Heart left ventricle (tissue), 13 donors: ENCODE data around the gene ZNF177.

Source experiments
- CTCF ChIP-seq, 12 donors: fragments of 200-600 bp; sonication (generic) in 4 of 12; IDR thresholded peaks; one replicate each; pipeline versions ENCODE4 v1.5.0 to v1.8.0; 2018 to 2022; ENCODE audit warnings: antibody characterized with exemption in 12 of 12, mild to moderate bottlenecking in 5 of 12
- POLR2A ChIP-seq, 2 donors: fragments of 450-650 bp; IDR thresholded peaks; one replicate each; pipeline ENCODE4 v1.6.1; 2017; ENCODE audit warnings: antibody characterized with exemption in 2 of 2, mild to moderate bottlenecking in 2 of 2, moderate library complexity in 2 of 2
- donor health status: ischemic (EF 13 %, LVEDD 7.1; RV severe dilation, severe dysfunction).
- donor health status: DM: no; HTN: yes; CAD: no.
- donor health status: DM: no; HTN: no; CAD: no.
- donor health status: ischemic (EF 25% LVEDD 6.9; RV normal size, moderate dysfunction).
- donor health status: ischemic (EF 25% LVEDD 5.7; RV mildly dilated, moderate dysfunction).
- donor health status: ischemic (EF 35%, LVEDD 5.7; RV mildly dilated, moderate dysfunction).
- donor health status: nonischemic (EF 11% LVEDD 7.7; RV severe dilation, severe dysfunction).
- donor health status: DM: yes; HTN: yes; CAD: no.
- donor health status: PGD.
- donor health status: ischemic (EF 29% LVEDD 5.4; RV normal size, mild dysfunction).
- donor health status: nonischemic (EF 23%, LVEDD 6.1; RV moderate dilation, normal function).

DNA sequence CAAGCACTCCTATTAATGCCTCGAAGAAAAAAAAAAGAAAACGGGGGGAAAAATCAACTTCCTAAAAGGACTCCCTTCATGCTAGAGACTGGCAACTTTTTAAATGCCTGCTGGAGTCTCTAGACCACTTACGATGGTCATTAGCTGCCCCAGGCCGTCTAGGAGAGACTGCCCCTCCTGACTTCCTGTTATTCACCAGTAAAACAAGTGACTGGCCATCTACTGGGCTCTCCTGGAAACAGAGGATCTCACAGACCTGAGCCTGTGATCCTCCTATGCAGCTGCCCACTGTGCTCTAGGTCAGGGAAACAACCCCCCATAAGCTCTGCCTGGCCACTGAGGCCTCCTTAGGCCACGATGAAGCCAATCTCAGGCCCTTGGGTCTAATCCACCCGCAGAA is 65.1 kb downstream of the ZNF177 start:
- no peak for TF ChIP-seq POLR2A (IDR thresholded peaks at IDR 0.05)
- TF ChIP-seq CTCF (IDR thresholded peaks at IDR 0.05) = no peak
